PC-3 (cell line): ENCODE measurements around the gene PHRF1. TPM values are rescaled to one million over a fixed set of nuclear protein-coding genes. Genes with fewer than 3 reads are reported as not detected.

Source experiments
- ATAC-seq: fragments of 200-7000 bp; cut with Tn5 transposase; 2 replicates; pipeline ENCODE4 v1.9.1; 2020; ENCODE audit warnings: mild to moderate bottlenecking, moderate library complexity
- BruUV-seq: library from RNA; stranded (reverse); fragments of 400-500 nt; replicated peaks from 2 replicates; lab custom pipeline; 2021; lab: Mats Ljungman, UMichigan
- CTCF ChIA-PET: fragments of 300-600 bp; sonication (Branson Sonifier 250); formaldehyde crosslinking; loops from one replicate; lab custom pipeline; 2022; ENCODE audit warnings: antibody characterized with exemption; lab: Charles Lee
- POLR2A ChIA-PET: fragments of 300-600 bp; sonication (Branson Sonifier 250); formaldehyde crosslinking; loops from one replicate; lab custom pipeline; 2022; ENCODE audit warnings: antibody characterized with exemption; ENCODE audit not compliant: unreplicated experiment; lab: Charles Lee
- DNase-seq: peaks from one replicate; pipeline ENCODE4 v3.0.0-alpha.2; 2015
- H2AFZ ChIP-seq: fragments of 300-600 bp; sonication (generic); 2 replicates; pipeline ENCODE4 v1.6.0; 2016; ENCODE audit warnings: antibody characterized with exemption, low read length
- H3F3A ChIP-seq: fragments of 300-600 bp; sonication (generic); one replicate; pipeline ENCODE4 v1.6.0; 2017; ENCODE audit warnings: antibody characterized with exemption, low read length, control low read depth, mild to moderate bottlenecking; ENCODE audit not compliant: unreplicated experiment
- H3K27ac ChIP-seq: fragments of 300-600 bp; sonication (generic); 2 replicates; pipeline ENCODE4 v1.5.1; 2016; ENCODE audit warnings: mild to moderate bottlenecking, low read length
- H3K27me3 ChIP-seq: fragments of 300-600 bp; sonication (generic); 2 replicates; pipeline ENCODE4 v1.6.1; 2016; ENCODE audit warnings: low read length, mixed read lengths
- H3K36me3 ChIP-seq: fragments of 300-600 bp; sonication (generic); 2 replicates; pipeline ENCODE4 v1.6.1; 2016; ENCODE audit warnings: low read depth, mixed run types, low read length, mixed read lengths
- H3K4me1 ChIP-seq: fragments of 300-600 bp; sonication (generic); 2 replicates; pipeline ENCODE4 v1.5.1; 2016; ENCODE audit warnings: low read length; ENCODE audit not compliant: insufficient read depth
- H3K4me2 ChIP-seq: fragments of 300-600 bp; sonication (generic); 2 replicates; pipeline ENCODE4 v1.6.0; 2016; ENCODE audit warnings: low read length
- H3K4me3 ChIP-seq: fragments of 300-600 bp; sonication (generic); 2 replicates; pipeline ENCODE4 v1.5.1; 2016; ENCODE audit warnings: mild to moderate bottlenecking, low read length, mixed read lengths
- H3K79me2 ChIP-seq: fragments of 300-600 bp; sonication (generic); 2 replicates; pipeline ENCODE4 v1.6.1; 2017; ENCODE audit warnings: low read length, mixed read lengths
- H3K9ac ChIP-seq: fragments of 300-600 bp; sonication (generic); 2 replicates; pipeline ENCODE4 v1.6.0; 2016; ENCODE audit warnings: mild to moderate bottlenecking, low read length
- H3K9me2 ChIP-seq: fragments of 300-600 bp; sonication (generic); replicated peaks from 2 replicates; pipeline ENCODE4 v1.6.1; 2016; ENCODE audit warnings: mixed run types, low read length, mixed read lengths
- H3K9me3 ChIP-seq: fragments of 300-600 bp; sonication (generic); 2 replicates; pipeline ENCODE4 v1.6.1; 2016; ENCODE audit warnings: low read length, mixed read lengths
- H4K20me1 ChIP-seq: fragments of 300-600 bp; sonication (generic); 2 replicates; pipeline ENCODE4 v1.6.1; 2016; ENCODE audit warnings: low read length, mixed read lengths
- CTCF ChIP-seq: fragments of 300-600 bp; sonication (generic); conservative IDR thresholded peaks from 2 replicates; pipeline ENCODE4 v1.5.1; 2017; ENCODE audit warnings: antibody characterized with exemption, low read depth, mild to moderate bottlenecking, low read length
- EZH2 ChIP-seq: fragments of 300-600 bp; sonication (generic); IDR thresholded peaks from one replicate; pipeline ENCODE4 v1.6.1; 2017; ENCODE audit warnings: antibody characterized with exemption, mild to moderate bottlenecking, low read length; ENCODE audit not compliant: unreplicated experiment
- EZH2phosphoT487 ChIP-seq: fragments of 300-600 bp; sonication (generic); IDR thresholded peaks from 2 replicates; pipeline ENCODE4 v1.6.1; 2018; ENCODE audit warnings: mild to moderate bottlenecking, antibody characterized with exemption, low read length, borderline replicate concordance
- intact Hi-C: fragments of 100-400 bp; cut with micrococcal nuclease; formaldehyde crosslinking; loops from 2 replicates; pipeline ENCODE4 v1.9.0; 2023
- total RNA-seq: library from RNA; depleted of rRNA; stranded (reverse); fragments of >200 nt; gene quantifications from 2 replicates; pipeline ENCODE4 v1.2.3, GENCODE V29; 2014

The PHRF1 gene
- total RNA-seq, 1 experiment from 2014 or later: 41.4 TPM

GRCh38 chr11:578276-579035 lies 2.2 kb downstream of the PHRF1 start:
- Histone ChIP-seq H3K4me2 (peak overlapping the region; percentile 90), H3K79me2 (peaks cover 74% of the 10 kb centered on the region), H4K20me1 (peaks cover 50% of the 10 kb centered on the region), H3K9me2 (no peaks in the 10 kb centered on the region), H3K4me3 (peak overlapping the region; percentile 79), H2AFZ (no peak overlapping the region), H3K4me1 (peaks cover 24% of the 10 kb centered on the region), H3K27ac (no peak overlapping the region), H3K9me3 (no peaks in the 10 kb centered on the region), H3F3A (no peaks in the 10 kb centered on the region), H3K36me3 (peaks cover 8% of the 10 kb centered on the region; the same call in 1 of the 2 replicates), H3K27me3 (no peaks in the 10 kb centered on the region), H3K9ac (no peak overlapping the region)
- POLR2A ChIA-PET: no interaction called here
- CTCF ChIA-PET: no interaction called here
- intact Hi-C loops: no loop called here
- no TSS peak for BruUV-seq
- DNase-seq (no peak), ATAC-seq (no peak)
- no peak for TF ChIP-seq EZH2
- TF ChIP-seq EZH2phosphoT487: no peak
- no peak for TF ChIP-seq CTCF

- POLR2A ChIA-PET: no interaction called here
- H3K9me3 ChIP-seq: no peaks in the 10 kb centered on the region
- H3K79me2 ChIP-seq: peaks cover 76% of the 10 kb centered on the region
- BruUV-seq: no TSS peak
- peaks cover 19% of the 10 kb centered on the region for H3K4me1 ChIP-seq
- H3K9ac ChIP-seq: no peak overlapping the region
- ATAC-seq: no peak
- DNase-seq: no peak
- CTCF ChIA-PET: no interaction called here
- no peak for TF ChIP-seq EZH2
- H3K4me2 ChIP-seq: no peak overlapping the region
- peaks cover 58% of the 10 kb centered on the region for H4K20me1 ChIP-seq
- intact Hi-C loops: no loop called here
- no peak overlapping the region for H3K27ac ChIP-seq
- H3K27me3 ChIP-seq: no peaks in the 10 kb centered on the region
- H2AFZ ChIP-seq: no peak overlapping the region
- no peaks in the 10 kb centered on the region for H3F3A ChIP-seq
- H3K4me3 ChIP-seq: no peak overlapping the region
- H3K36me3 ChIP-seq: peaks cover 17% of the 10 kb centered on the region; the same call in 1 of the 2 replicates
- no peaks in the 10 kb centered on the region for H3K9me2 ChIP-seq
Observed at GRCh38 chr11:579830-580601, 3.7 kb downstream of the PHRF1 start.

- Histone ChIP-seq H3K4me3 (no peak overlapping the region), H3K79me2 (peaks cover 70% of the 10 kb centered on the region), H3K9me2 (no peaks in the 10 kb centered on the region), H3K4me2 (no peak overlapping the region), H2AFZ (no peak overlapping the region), H3K36me3 (peaks cover 18% of the 10 kb centered on the region; the same call in 1 of the 2 replicates), H3K9me3 (no peaks in the 10 kb centered on the region), H3F3A (no peaks in the 10 kb centered on the region), H3K9ac (no peak overlapping the region), H3K27me3 (no peaks in the 10 kb centered on the region), H3K4me1 (peaks cover 19% of the 10 kb centered on the region), H3K27ac (no peak overlapping the region), H4K20me1 (peaks cover 58% of the 10 kb centered on the region)
- DNase-seq (no peak), ATAC-seq (no peak)
- BruUV-seq: no TSS peak
- CTCF ChIA-PET: interaction anchor here (0.7 kb wide), 1 partner anchor 80 kb away, joined by 6 read pairs; no protein-coding TSS in a partner anchor
- intact Hi-C loops: no loop called here
- no peak for TF ChIP-seq EZH2
- TF ChIP-seq EZH2phosphoT487: no peak
- no peak for TF ChIP-seq CTCF
- POLR2A ChIA-PET: interaction anchor here (0.6 kb wide), 1 partner anchor 86 kb away, joined by 3 read pairs; no protein-coding TSS in a partner anchor
Observed at GRCh38 chr11:581342-581741, 5.1 kb downstream of the PHRF1 start.
